ENCODE results near the gene GALNT7. TPM values are rescaled to one million over a fixed set of nuclear protein-coding genes. Genes with fewer than 3 reads are reported as not detected.

Gene GALNT7
- polyA plus RNA-seq, 3 donors: 12.3 to 29.0 (median 19.7) TPM

- no peaks in the 10 kb centered on the region for H3K27me3 ChIP-seq (ENCODE audit: control insufficient read depth in 2 of 2, insufficient read depth in 2 of 2, low read length in 2 of 2)
- no peak overlapping the region for H3K9ac ChIP-seq (ENCODE audit: insufficient read depth, low read length, poor library complexity, severe bottlenecking)
- peak overlapping the region in 1 of 3 experiments; percentile 41 for H3K4me3 ChIP-seq (replicated peaks in 1 of 3; ENCODE audit: low read depth in 2 of 3, low read length in 3 of 3)
- peak overlapping the region; percentile 50 for H3K4me2 ChIP-seq (replicated peaks; ENCODE audit: extremely low read depth, low read length, poor library complexity, severe bottlenecking)
- DNase-seq: no peak
- H3K79me2 ChIP-seq (ENCODE audit: insufficient read depth, low read length): peaks cover 95% of the 10 kb centered on the region
- Mint-ChIP-seq H3K36me3 (peaks cover 0 to 2% of the 10 kb centered on the region in 2 donors), H3K9me3 (peaks cover 0 to 1% (median 0%) of the 10 kb centered on the region in 7 donors), H3K4me3 (no peak overlapping the region), H3K27ac (peak overlapping the region in 4 of 7 donors; percentile 64 to 90 (median 74)), H3K4me1 (peaks cover 79% of the 10 kb centered on the region), H3K27me3 (ENCODE audit: low read depth in 3 of 3) (peaks cover 0 to 3% (median 1%) of the 10 kb centered on the region in 3 donors)
- no CpG with 5 or more reads among the region's 2 CpGs for WGBS (ENCODE audit: insufficient coverage)
- peak overlapping the region in 1 of 2 donors; percentile 71 for H3K27ac ChIP-seq (ENCODE audit: low read depth in 1 of 2, low read length in 2 of 2)
- H3K9me3 ChIP-seq (replicated peaks in 1 of 2; ENCODE audit: control insufficient read depth in 1 of 2, insufficient read depth in 1 of 2, low read length in 2 of 2): no peaks in the 10 kb centered on the region
- H3K4me1 ChIP-seq (ENCODE audit: control insufficient read depth in 1 of 2, insufficient read depth in 2 of 2, low read length in 2 of 2): peaks cover 72 to 77% of the 10 kb centered on the region in 2 donors
- peaks cover 73% of the 10 kb centered on the region for H4K20me1 ChIP-seq (ENCODE audit: insufficient read depth, low read length)
- intact Hi-C loops (cut with micrococcal nuclease): loop anchor here in 1 of 2 donors (10.0 kb wide), 1 partner anchor 241 kb away; no protein-coding TSS in a partner anchor
- TF ChIP-seq, protein P1, sequence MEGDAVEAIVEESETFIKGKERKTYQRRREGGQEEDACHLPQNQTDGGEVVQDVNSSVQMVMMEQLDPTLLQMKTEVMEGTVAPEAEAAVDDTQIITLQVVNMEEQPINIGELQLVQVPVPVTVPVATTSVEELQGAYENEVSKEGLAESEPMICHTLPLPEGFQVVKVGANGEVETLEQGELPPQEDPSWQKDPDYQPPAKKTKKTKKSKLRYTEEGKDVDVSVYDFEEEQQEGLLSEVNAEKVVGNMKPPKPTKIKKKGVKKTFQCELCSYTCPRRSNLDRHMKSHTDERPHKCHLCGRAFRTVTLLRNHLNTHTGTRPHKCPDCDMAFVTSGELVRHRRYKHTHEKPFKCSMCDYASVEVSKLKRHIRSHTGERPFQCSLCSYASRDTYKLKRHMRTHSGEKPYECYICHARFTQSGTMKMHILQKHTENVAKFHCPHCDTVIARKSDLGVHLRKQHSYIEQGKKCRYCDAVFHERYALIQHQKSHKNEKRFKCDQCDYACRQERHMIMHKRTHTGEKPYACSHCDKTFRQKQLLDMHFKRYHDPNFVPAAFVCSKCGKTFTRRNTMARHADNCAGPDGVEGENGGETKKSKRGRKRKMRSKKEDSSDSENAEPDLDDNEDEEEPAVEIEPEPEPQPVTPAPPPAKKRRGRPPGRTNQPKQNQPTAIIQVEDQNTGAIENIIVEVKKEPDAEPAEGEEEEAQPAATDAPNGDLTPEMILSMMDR (IDR thresholded peaks at IDR 0.05): no peak
- no peak overlapping the region for H2AFZ ChIP-seq (ENCODE audit: insufficient read depth, low read depth, low read length, poor library complexity, severe bottlenecking)
- H3K36me3 ChIP-seq (replicated peaks in 1 of 2; ENCODE audit: control insufficient read depth in 1 of 2, insufficient read depth in 2 of 2, low read length in 2 of 2): no peaks in the 10 kb centered on the region
Measured at GRCh38 chr4:173174184-173174583, 5.6 kb downstream of the GALNT7 start.

- Histone ChIP-seq H3K27ac (ENCODE audit: low read depth in 1 of 2, low read length in 2 of 2) (peak overlapping the region in 1 of 2 donors; percentile 71), H3K4me2 (replicated peaks; ENCODE audit: extremely low read depth, low read length, poor library complexity, severe bottlenecking) (peak overlapping the region; percentile 50), H3K27me3 (ENCODE audit: control insufficient read depth in 2 of 2, insufficient read depth in 2 of 2, low read length in 2 of 2) (no peaks in the 10 kb centered on the region), H4K20me1 (ENCODE audit: insufficient read depth, low read length) (peaks cover 77% of the 10 kb centered on the region), H3K4me3 (replicated peaks in 1 of 3; ENCODE audit: low read depth in 2 of 3, low read length in 3 of 3) (peak overlapping the region in 1 of 3 experiments; percentile 41), H2AFZ (ENCODE audit: insufficient read depth, low read depth, low read length, poor library complexity, severe bottlenecking) (no peak overlapping the region), H3K79me2 (ENCODE audit: insufficient read depth, low read length) (peaks cover 99% of the 10 kb centered on the region), H3K4me1 (ENCODE audit: control insufficient read depth in 1 of 2, insufficient read depth in 2 of 2, low read length in 2 of 2) (peaks cover 74 to 81% of the 10 kb centered on the region in 2 donors), H3K9me3 (replicated peaks in 1 of 2; ENCODE audit: control insufficient read depth in 1 of 2, insufficient read depth in 1 of 2, low read length in 2 of 2) (no peaks in the 10 kb centered on the region), H3K36me3 (replicated peaks in 1 of 2; ENCODE audit: control insufficient read depth in 1 of 2, insufficient read depth in 2 of 2, low read length in 2 of 2) (no peaks in the 10 kb centered on the region), H3K9ac (ENCODE audit: insufficient read depth, low read length, poor library complexity, severe bottlenecking) (no peak overlapping the region)
- Mint-ChIP-seq H3K27ac (peak overlapping the region; percentile 62 to 90 (median 79)), H3K4me3 (no peak overlapping the region), H3K36me3 (peaks cover 0 to 2% of the 10 kb centered on the region in 2 donors), H3K27me3 (ENCODE audit: low read depth in 3 of 3) (peaks cover 0 to 3% (median 1%) of the 10 kb centered on the region in 3 donors), H3K4me1 (peaks cover 82% of the 10 kb centered on the region), H3K9me3 (peaks cover 0 to 1% (median 0%) of the 10 kb centered on the region in 7 donors)
- TF ChIP-seq, protein P1 (IDR thresholded peaks at IDR 0.05): no peak
- DNase-seq: peak in 2 of 3 donors; percentile 52 to 60
- intact Hi-C loops (cut with micrococcal nuclease): loop anchor here in 1 of 2 donors (10.0 kb wide), 1 partner anchor 240 kb away; no protein-coding TSS in a partner anchor
- 0% methylated on average over 3 of the region's 3 CpGs for WGBS (ENCODE audit: insufficient coverage)
Measured at GRCh38 chr4:173174594-173175012, 6.0 kb downstream of the GALNT7 start.
